IMR-90 (cell line): ENCODE measurements around the gene TEK. TPM values are rescaled to one million over a fixed set of nuclear protein-coding genes. Genes with fewer than 3 reads are reported as not detected.

ENCODE experiments used
- ATAC-seq: fragments of 200-7000 bp; cut with Tn5 transposase; 2 replicates; pipeline ENCODE4 v1.9.1; 2020; ENCODE audit warnings: low read depth, mild to moderate bottlenecking, moderate library complexity
- BruUV-seq: library from RNA; stranded (reverse); fragments of 400-500 nt; replicated peaks from 2 replicates; lab custom pipeline; 2021; lab: Mats Ljungman, UMichigan
- CTCF ChIA-PET: fragments of 300-600 bp; formaldehyde crosslinking; extraction: SDS; loops from one replicate; lab custom pipeline; 2021; ENCODE audit warnings: antibody characterized with exemption; lab: Yijun Ruan, JAX
- POLR2A ChIA-PET: fragments of 300-600 bp; sonication (Branson Sonifier 250); formaldehyde crosslinking; loops from one replicate; lab custom pipeline; 2022; ENCODE audit warnings: antibody characterized with exemption; ENCODE audit not compliant: unreplicated experiment; lab: Charles Lee
- DNase-seq: peaks from one replicate; pipeline ENCODE4 v3.0.0; 2013
- H2AFZ ChIP-seq: replicated peaks from 2 replicates; pipeline ENCODE3; 2013; ENCODE audit warnings: low read length, mild to moderate bottlenecking; ENCODE audit not compliant: poor library complexity
- H2AK5ac ChIP-seq: 2 replicates; pipeline ENCODE4 v1.6.1; 2013; ENCODE audit warnings: low read depth, low read length, inconsistent platforms
- H2AK9ac ChIP-seq: replicated peaks from 2 replicates; pipeline ENCODE3; 2013; ENCODE audit warnings: mild to moderate bottlenecking, low read depth, low read length, moderate library complexity; ENCODE audit not compliant: poor library complexity
- H2BK120ac ChIP-seq: 2 replicates; pipeline ENCODE4 v1.6.1; 2013; ENCODE audit warnings: low read depth, low read length, inconsistent platforms
- H2BK15ac ChIP-seq: 3 replicates; pipeline ENCODE4 v1.6.1; 2013; ENCODE audit warnings: low read depth, low read length, inconsistent platforms
- H2BK20ac ChIP-seq: 2 replicates; pipeline ENCODE4 v1.6.1; 2013; ENCODE audit warnings: low read depth, mild to moderate bottlenecking, inconsistent platforms, low read length, moderate library complexity
- H2BK5ac ChIP-seq: 2 replicates; pipeline ENCODE4 v1.6.1; 2013; ENCODE audit warnings: mild to moderate bottlenecking, low read depth, low read length, inconsistent platforms; ENCODE audit not compliant: poor library complexity, severe bottlenecking
- H3K14ac ChIP-seq: replicated peaks from 2 replicates; pipeline ENCODE4 v1.6.1; 2013; ENCODE audit warnings: low read depth, low read length, inconsistent platforms
- H3K18ac ChIP-seq: 2 replicates; pipeline ENCODE4 v1.6.1; 2013; ENCODE audit warnings: low read depth, low read length, control low read depth
- H3K23ac ChIP-seq: 2 replicates; pipeline ENCODE4 v1.6.1; 2013; ENCODE audit warnings: low read depth, low read length, inconsistent platforms
- H3K27ac ChIP-seq: 2 replicates; pipeline ENCODE4 v1.5.1; 2013; ENCODE audit warnings: mild to moderate bottlenecking, control low read depth, low read length; ENCODE audit not compliant: insufficient read depth
- H3K27me3 ChIP-seq: 2 replicates; pipeline ENCODE4 v1.6.1; 2013; ENCODE audit warnings: low read length; ENCODE audit not compliant: control insufficient read depth, insufficient read depth
- H3K36me3 ChIP-seq: 2 replicates; pipeline ENCODE4 v1.6.1; 2013; ENCODE audit warnings: low read length, mixed read lengths; ENCODE audit not compliant: control insufficient read depth, insufficient read depth
- H3K4ac ChIP-seq: 2 replicates; pipeline ENCODE4 v1.6.1; 2013; ENCODE audit warnings: low read depth, low read length, inconsistent platforms
- H3K4me1 ChIP-seq: 2 replicates; pipeline ENCODE4 v1.6.1; 2013; ENCODE audit warnings: low read length, mixed read lengths; ENCODE audit not compliant: control insufficient read depth, insufficient read depth
- H3K4me2 ChIP-seq: 2 replicates; pipeline ENCODE4 v1.6.1; 2013; ENCODE audit warnings: low read depth, mild to moderate bottlenecking, control low read depth, low read length, moderate library complexity
- H3K4me3 ChIP-seq: 2 replicates; pipeline ENCODE4 v1.5.1; 2013; ENCODE audit warnings: low read depth, mild to moderate bottlenecking, control low read depth, low read length, moderate library complexity; ENCODE audit not compliant: insufficient read depth
- H3K56ac ChIP-seq: 2 replicates; pipeline ENCODE4 v1.6.1; 2013; ENCODE audit warnings: low read length, inconsistent platforms; ENCODE audit not compliant: insufficient read depth; ENCODE audit errors: extremely low read depth
- H3K79me1 ChIP-seq, 2 experiments: 2 replicates each; pipeline ENCODE4 v1.6.1; 2013; ENCODE audit warnings: low read length in 2 of 2, inconsistent platforms in 1 of 2, low read depth in 1 of 2
- H3K9ac ChIP-seq: 2 replicates; pipeline ENCODE4 v1.6.1; 2013; ENCODE audit warnings: low read depth, low read length, control low read depth
- H3K9me1 ChIP-seq: 2 replicates; pipeline ENCODE4 v1.6.1; 2013; ENCODE audit warnings: low read length, inconsistent platforms; ENCODE audit not compliant: insufficient read depth
- H3K9me3 ChIP-seq: 2 replicates; pipeline ENCODE4 v1.6.1; 2013; ENCODE audit warnings: low read length; ENCODE audit not compliant: control insufficient read depth, insufficient read depth
- H4K20me1 ChIP-seq: 2 replicates; pipeline ENCODE4 v1.6.1; 2013; ENCODE audit warnings: low read length, inconsistent platforms; ENCODE audit not compliant: insufficient read depth
- H4K5ac ChIP-seq: 2 replicates; pipeline ENCODE4 v1.6.1; 2013; ENCODE audit warnings: mild to moderate bottlenecking, low read depth, low read length, control low read depth
- H4K8ac ChIP-seq, 2 experiments: 2 replicates each; pipeline ENCODE4 v1.6.1; 2013; ENCODE audit warnings: low read depth in 2 of 2, low read length in 2 of 2, control low read depth in 1 of 2, inconsistent platforms in 1 of 2
- H4K91ac ChIP-seq: 2 replicates; pipeline ENCODE4 v1.6.1; 2013; ENCODE audit warnings: low read depth, low read length, inconsistent platforms; ENCODE audit not compliant: insufficient read depth
- BHLHE40 ChIP-seq: fragments of 150-350 bp; IDR thresholded peaks from 2 replicates; pipeline ENCODE4 v1.6.1; 2016; ENCODE audit warnings: mild to moderate bottlenecking, low read depth, low read length
- CEBPB ChIP-seq: IDR thresholded peaks from 2 replicates; pipeline ENCODE4 v1.6.1; 2012; ENCODE audit warnings: low read depth, low read length, improper control_type of control experiment
- CHD1 ChIP-seq: IDR thresholded peaks from 2 replicates; pipeline ENCODE4 v1.6.1; 2012; ENCODE audit warnings: low read depth, low read length, improper control_type of control experiment
- FOS ChIP-seq: fragments of 150-350 bp; IDR thresholded peaks from 2 replicates; pipeline ENCODE4 v1.6.1; 2016; ENCODE audit warnings: low read depth, low read length
- MAFK ChIP-seq: IDR thresholded peaks from 2 replicates; pipeline ENCODE4 v1.6.1; 2012; ENCODE audit warnings: low read depth, low read length, improper control_type of control experiment
- MAZ ChIP-seq: IDR thresholded peaks from 2 replicates; pipeline ENCODE4 v1.6.1; 2012; ENCODE audit warnings: low read depth, mild to moderate bottlenecking, low read length, improper control_type of control experiment, moderate library complexity, borderline replicate concordance
- MXI1 ChIP-seq: IDR thresholded peaks from 2 replicates; pipeline ENCODE4 v1.6.1; 2012; ENCODE audit warnings: low read depth, mild to moderate bottlenecking, low read length, moderate library complexity, borderline replicate concordance
- NFE2L2 ChIP-seq: fragments of 150-350 bp; IDR thresholded peaks from 2 replicates; pipeline ENCODE4 v1.6.1; 2016; ENCODE audit warnings: low read depth, mild to moderate bottlenecking, low read length
- POLR2A ChIP-seq: IDR thresholded peaks from 2 replicates; pipeline ENCODE4 v1.6.1; 2012; ENCODE audit warnings: mild to moderate bottlenecking, low read depth, low read length
- RAD21 ChIP-seq: IDR thresholded peaks from 2 replicates; pipeline ENCODE4 v1.6.1; 2012; ENCODE audit warnings: low read length, improper control_type of control experiment
- RCOR1 ChIP-seq: IDR thresholded peaks from 2 replicates; pipeline ENCODE4 v1.6.1; 2012; ENCODE audit warnings: mild to moderate bottlenecking, low read length, improper control_type of control experiment; ENCODE audit not compliant: insufficient replicate concordance
- RFX5 ChIP-seq: IDR thresholded peaks from 2 replicates; pipeline ENCODE4 v1.8.0; 2012; ENCODE audit warnings: low read depth, mild to moderate bottlenecking, low read length, moderate library complexity
- WGBS, 2 experiments: methylation state at CpG; one replicate each; pipeline versions ENCODE4 v1.1.5 to v1.1.7; 2013; ENCODE audit warnings: missing lambda C conversion rate in 2 of 2; ENCODE audit not compliant: insufficient read length in 1 of 2; ENCODE audit errors: extremely low coverage in 2 of 2; 5-methylcytosine and 5-hydroxymethylcytosine counted together
- dilution Hi-C: fragments of 300-500 bp; cut with HindIII; formaldehyde crosslinking; loops from one replicate; pipeline ENCODE4 v1.14.3; 2018; ENCODE audit warnings: low sequenced_read_pairs; ENCODE audit not compliant: unreplicated experiment
- in situ Hi-C: fragments of 300-500 bp; cut with MboI; formaldehyde crosslinking; loops from 3 replicates; pipeline ENCODE4 v1.14.3; 2019; ENCODE audit warnings: low sequenced_read_pairs, inconsistent platforms, mixed read lengths
- intact Hi-C: fragments of 100-400 bp; cut with micrococcal nuclease; formaldehyde crosslinking; loops from 2 replicates; pipeline ENCODE4 v1.10.0; 2022
- polyA plus RNA-seq, 3 experiments: library from polyadenylated mRNA; depleted of rRNA; stranded (reverse); fragments of >200 nt; gene quantifications; 2 replicates each; pipeline ENCODE4 v1.2.3, GENCODE V29; 2012; ENCODE audit warnings: low replicate concordance in 1 of 3
- total RNA-seq: library from RNA; depleted of rRNA; stranded (reverse); fragments of >200 nt; gene quantifications from 2 replicates; pipeline ENCODE4 v1.2.3, GENCODE V29; 2012
- TF ChIP-seq, protein P1 (sequence below): conservative IDR thresholded peaks from 2 replicates; pipeline ENCODE4 v1.5.1; 2012; ENCODE audit warnings: mild to moderate bottlenecking, low read depth, low read length, improper control_type of control experiment
- TF ChIP-seq, protein P2 (sequence below): fragments of 150-350 bp; IDR thresholded peaks from 2 replicates; pipeline ENCODE4 v1.6.1; 2016; ENCODE audit warnings: low read depth, mild to moderate bottlenecking, low read length, moderate library complexity, borderline replicate concordance
- TF ChIP-seq, protein P3 (sequence below): fragments of 150-350 bp; IDR thresholded peaks from 2 replicates; pipeline ENCODE4 v1.6.1; 2017; ENCODE audit warnings: mild to moderate bottlenecking, antibody characterized with exemption, low read length, low read depth

Gene TEK
- total and polyA plus RNA-seq, 2 of the 4 experiments (the other 2 are of a cell fraction): 6.3 to 11.7 TPM

DNA sequence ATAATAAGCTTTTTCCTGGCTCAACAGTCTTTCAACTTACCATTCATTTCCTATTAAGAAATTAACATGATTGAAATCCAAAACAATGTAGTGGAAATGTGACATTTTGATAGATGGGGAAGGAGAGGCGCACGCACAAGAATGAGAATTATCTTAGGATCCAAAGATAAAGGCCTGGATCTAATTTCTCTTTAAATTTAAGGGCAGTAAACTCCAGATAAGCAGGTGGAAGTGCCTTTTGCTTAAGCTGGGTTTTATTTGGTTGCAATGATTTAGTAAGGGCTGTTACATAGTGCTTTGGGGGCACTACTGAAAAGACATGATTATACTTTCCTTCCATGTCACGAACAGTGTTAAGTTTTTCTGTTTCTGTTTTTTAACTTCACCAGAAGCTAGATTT, 170.6 kb downstream of the TEK start:
- H4K8ac ChIP-seq: no peak overlapping the region
- dilution Hi-C loops: no loop called here
- H2AFZ ChIP-seq: no peak overlapping the region
- no peak overlapping the region for H3K18ac ChIP-seq
- no peak overlapping the region for H2BK120ac ChIP-seq
- H3K23ac ChIP-seq: no peak overlapping the region
- no CpG with 5 or more reads among the region's 3 CpGs for WGBS, 2 experiments
- no peak overlapping the region for H3K27ac ChIP-seq
- H4K5ac ChIP-seq: no peak overlapping the region
- no peak for DNase-seq
- H2BK5ac ChIP-seq: no peak overlapping the region
- no peaks in the 10 kb centered on the region for H3K9me3 ChIP-seq
- ChIA-PET POLR2A (no interaction called here), CTCF (no interaction called here)
- H2AK5ac ChIP-seq: no peak overlapping the region
- no peaks in the 10 kb centered on the region for H4K20me1 ChIP-seq
- H3K27me3 ChIP-seq: peaks cover 6% of the 10 kb centered on the region
- H3K9ac ChIP-seq: no peak overlapping the region
- no peaks in the 10 kb centered on the region for H3K36me3 ChIP-seq
- no peak overlapping the region for H2AK9ac ChIP-seq
- intact Hi-C loops: loop anchor here (5.0 kb wide), 1 partner anchor 192 kb away; no protein-coding TSS in a partner anchor
- H4K91ac ChIP-seq: no peak overlapping the region
- H3K79me1 ChIP-seq: no peaks in the 10 kb centered on the region
- no peak overlapping the region for H3K4ac ChIP-seq
- peaks cover 4% of the 10 kb centered on the region; the same call in 1 of the 2 replicates for H3K4me1 ChIP-seq
- no peaks in the 10 kb centered on the region for H3K9me1 ChIP-seq
- no peak overlapping the region for H3K4me3 ChIP-seq
- in situ Hi-C loops: loop anchor here (5.0 to 10.0 kb wide), 2 partner anchors 242 to 535 kb away; no protein-coding TSS in a partner anchor
- BruUV-seq: no TSS peak
- H3K14ac ChIP-seq: no peak overlapping the region
- no peak overlapping the region for H3K56ac ChIP-seq
- no peak for ATAC-seq
- TF ChIP-seq, protein P1, sequence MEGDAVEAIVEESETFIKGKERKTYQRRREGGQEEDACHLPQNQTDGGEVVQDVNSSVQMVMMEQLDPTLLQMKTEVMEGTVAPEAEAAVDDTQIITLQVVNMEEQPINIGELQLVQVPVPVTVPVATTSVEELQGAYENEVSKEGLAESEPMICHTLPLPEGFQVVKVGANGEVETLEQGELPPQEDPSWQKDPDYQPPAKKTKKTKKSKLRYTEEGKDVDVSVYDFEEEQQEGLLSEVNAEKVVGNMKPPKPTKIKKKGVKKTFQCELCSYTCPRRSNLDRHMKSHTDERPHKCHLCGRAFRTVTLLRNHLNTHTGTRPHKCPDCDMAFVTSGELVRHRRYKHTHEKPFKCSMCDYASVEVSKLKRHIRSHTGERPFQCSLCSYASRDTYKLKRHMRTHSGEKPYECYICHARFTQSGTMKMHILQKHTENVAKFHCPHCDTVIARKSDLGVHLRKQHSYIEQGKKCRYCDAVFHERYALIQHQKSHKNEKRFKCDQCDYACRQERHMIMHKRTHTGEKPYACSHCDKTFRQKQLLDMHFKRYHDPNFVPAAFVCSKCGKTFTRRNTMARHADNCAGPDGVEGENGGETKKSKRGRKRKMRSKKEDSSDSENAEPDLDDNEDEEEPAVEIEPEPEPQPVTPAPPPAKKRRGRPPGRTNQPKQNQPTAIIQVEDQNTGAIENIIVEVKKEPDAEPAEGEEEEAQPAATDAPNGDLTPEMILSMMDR: no peak
- TF ChIP-seq POLR2A: no peak
- TF ChIP-seq, protein P2, sequence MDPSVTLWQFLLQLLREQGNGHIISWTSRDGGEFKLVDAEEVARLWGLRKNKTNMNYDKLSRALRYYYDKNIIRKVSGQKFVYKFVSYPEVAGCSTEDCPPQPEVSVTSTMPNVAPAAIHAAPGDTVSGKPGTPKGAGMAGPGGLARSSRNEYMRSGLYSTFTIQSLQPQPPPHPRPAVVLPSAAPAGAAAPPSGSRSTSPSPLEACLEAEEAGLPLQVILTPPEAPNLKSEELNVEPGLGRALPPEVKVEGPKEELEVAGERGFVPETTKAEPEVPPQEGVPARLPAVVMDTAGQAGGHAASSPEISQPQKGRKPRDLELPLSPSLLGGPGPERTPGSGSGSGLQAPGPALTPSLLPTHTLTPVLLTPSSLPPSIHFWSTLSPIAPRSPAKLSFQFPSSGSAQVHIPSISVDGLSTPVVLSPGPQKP: no peak
- no peak for TF ChIP-seq MAFK
- no peak for TF ChIP-seq FOS
- no peak for TF ChIP-seq MAZ
- TF ChIP-seq RAD21: no peak
- no peak for TF ChIP-seq RFX5
- no peak for TF ChIP-seq CEBPB
- no peak for TF ChIP-seq RCOR1
- TF ChIP-seq, protein P3, sequence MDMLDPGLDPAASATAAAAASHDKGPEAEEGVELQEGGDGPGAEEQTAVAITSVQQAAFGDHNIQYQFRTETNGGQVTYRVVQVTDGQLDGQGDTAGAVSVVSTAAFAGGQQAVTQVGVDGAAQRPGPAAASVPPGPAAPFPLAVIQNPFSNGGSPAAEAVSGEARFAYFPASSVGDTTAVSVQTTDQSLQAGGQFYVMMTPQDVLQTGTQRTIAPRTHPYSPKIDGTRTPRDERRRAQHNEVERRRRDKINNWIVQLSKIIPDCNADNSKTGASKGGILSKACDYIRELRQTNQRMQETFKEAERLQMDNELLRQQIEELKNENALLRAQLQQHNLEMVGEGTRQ: no peak
- TF ChIP-seq CHD1: no peak
- no peak for TF ChIP-seq BHLHE40
- TF ChIP-seq MXI1: no peak
- TF ChIP-seq NFE2L2: no peak
- H2BK20ac ChIP-seq: no peak overlapping the region
- H3K4me2 ChIP-seq: no peak overlapping the region
- H2BK15ac ChIP-seq: no peak overlapping the region
